GM20000 (cell line): ENCODE data around the gene NHLRC3.

Source experiments
- DNase-seq: peaks from one replicate; pipeline ENCODE4 v3.0.0; 2012; ENCODE audit warnings: low spot score
- CTCF ChIP-seq: IDR thresholded peaks from 2 replicates; pipeline ENCODE4 v1.5.1; 2012; ENCODE audit warnings: mild to moderate bottlenecking, control low read depth; ENCODE audit errors: extremely low read depth, missing control alignments

The NHLRC3 gene

GRCh38 chr13:39034085-39034484, 4.2 kb upstream of the NHLRC3 start:
- TF ChIP-seq CTCF = no peak
- DNase-seq = no peak

GRCh38 chr13:39035204-39035603, 3.1 kb upstream of the NHLRC3 start:
- no peak for TF ChIP-seq CTCF
- no peak for DNase-seq

- no peak for TF ChIP-seq CTCF
- DNase-seq = no peak
Observed at GRCh38 chr13:39035799-39036198, 2.5 kb upstream of the NHLRC3 start.

GRCh38 chr13:39036212-39036611, 2.0 kb upstream of the NHLRC3 start:
- TF ChIP-seq CTCF = no peak

GRCh38 chr13:39037410-39037879, 811 bp upstream of the NHLRC3 start:
- no peak for TF ChIP-seq CTCF
- DNase-seq = no peak

More at GRCh38 chr13:39036212-39036611, 2.0 kb upstream of the NHLRC3 start:
- DNase-seq = no peak

- DNase-seq = peak; percentile 24
Observed at GRCh38 chr13:39038569-39039030, 344 bp downstream of the NHLRC3 start.

GRCh38 chr13:39039041-39039440, 785 bp downstream of the NHLRC3 start:
- no peak for TF ChIP-seq CTCF
- DNase-seq = no peak

More at GRCh38 chr13:39038569-39039030, 344 bp downstream of the NHLRC3 start:
- TF ChIP-seq CTCF = no peak
